Left forelimb (tissue), 1 donor: ENCODE results near the gene TPRG1L.

Experiments
- DNase-seq: peaks from one replicate; pipeline ENCODE4 v3.0.0-alpha.2; 2018; ENCODE audit warnings: low spot score

Gene TPRG1L

DNA sequence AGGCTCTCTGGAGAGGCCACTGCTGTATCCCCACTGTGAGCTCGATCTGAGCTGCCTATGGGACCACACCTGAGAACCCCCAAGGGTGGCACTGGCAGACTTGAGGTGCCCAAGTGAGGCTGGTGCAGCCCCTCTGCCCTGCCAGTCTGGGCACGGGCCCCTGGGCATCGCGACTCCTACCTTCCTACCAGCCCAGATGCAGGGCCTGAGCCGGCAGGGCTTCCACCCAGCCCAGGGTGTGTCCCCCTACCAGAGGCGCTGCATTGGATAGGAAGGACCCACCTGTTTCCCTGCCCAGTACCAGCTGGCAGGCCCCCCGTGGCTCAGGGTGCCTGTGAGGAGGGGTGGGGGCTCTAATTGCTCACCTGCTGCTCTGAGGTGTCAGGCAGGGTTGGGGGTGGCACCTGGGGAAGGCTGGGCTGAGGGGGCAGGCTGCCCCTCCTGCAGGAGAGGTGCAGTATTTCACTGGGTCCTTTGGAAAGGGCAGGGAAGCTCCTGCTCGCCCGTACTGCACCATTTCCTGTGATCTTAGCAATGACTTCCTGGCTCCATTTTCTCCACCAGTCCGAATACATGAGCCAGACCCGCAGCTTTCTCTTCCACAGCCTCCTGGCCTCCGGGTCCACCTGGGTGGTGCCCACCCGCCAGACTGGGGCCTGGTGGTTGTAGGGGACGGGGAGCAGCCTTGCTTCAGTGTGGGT is 39.3 kb downstream of the TPRG1L start:
- DNase-seq: no peak

DNA sequence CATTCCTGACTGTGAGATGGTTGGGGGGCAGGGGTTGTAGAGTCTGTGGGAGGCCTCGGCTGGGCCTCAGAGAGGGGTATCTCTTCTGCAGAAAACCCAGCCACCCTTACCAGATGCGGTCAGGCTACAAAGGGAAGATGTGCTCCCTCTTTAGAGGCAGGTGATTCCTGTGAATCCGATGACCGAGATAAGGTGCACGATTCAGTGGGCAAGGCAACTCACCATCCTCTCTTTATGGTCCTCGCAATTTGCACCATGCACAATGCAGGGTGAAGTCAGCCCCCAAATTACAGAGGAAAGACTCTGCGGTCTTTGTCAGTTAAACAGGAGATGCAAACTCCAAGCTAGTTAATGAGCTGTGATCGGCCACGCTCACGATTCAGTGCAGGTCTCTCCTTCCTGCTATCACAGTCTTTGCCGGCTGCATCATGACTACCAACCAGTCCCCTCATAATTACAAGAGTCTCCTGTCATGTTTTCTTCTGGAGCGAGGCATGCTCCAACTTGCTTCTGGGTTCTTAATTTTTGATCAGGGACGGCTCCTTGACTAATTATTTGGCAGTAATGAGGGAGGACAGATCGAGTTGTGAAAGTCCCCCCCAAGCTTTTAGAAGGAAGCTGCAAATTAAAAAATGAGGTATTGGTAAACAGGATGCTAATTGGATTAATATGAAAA is 40.0 kb downstream of the TPRG1L start:
- no peak for DNase-seq

GRCh38 chr1:3668148-3668547 is 43.3 kb downstream of the TPRG1L start:
- DNase-seq: no peak

- DNase-seq: no peak
Observed at GRCh38 chr1:3668585-3669300, 43.9 kb downstream of the TPRG1L start.

DNA sequence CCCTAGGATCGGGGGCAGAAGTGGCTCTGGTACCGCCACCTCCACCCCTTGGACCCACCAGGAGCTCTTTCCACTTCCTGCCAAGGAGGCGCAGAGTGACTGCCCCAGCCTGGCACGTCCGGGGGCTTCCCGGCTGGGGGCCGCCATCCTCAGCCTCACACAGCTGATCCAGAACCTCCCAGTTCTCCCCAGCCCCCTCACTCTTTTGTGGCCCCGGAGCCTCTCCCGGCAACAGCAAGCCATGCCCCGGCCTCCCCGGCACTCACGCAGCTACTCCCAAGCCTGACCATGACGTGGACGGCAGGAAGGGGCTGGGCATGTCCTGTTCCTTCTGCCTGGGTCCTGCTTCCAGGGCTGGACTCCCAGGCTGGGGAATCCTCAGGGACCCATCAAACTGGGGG is 44.6 kb downstream of the TPRG1L start:
- DNase-seq: no peak

DNA sequence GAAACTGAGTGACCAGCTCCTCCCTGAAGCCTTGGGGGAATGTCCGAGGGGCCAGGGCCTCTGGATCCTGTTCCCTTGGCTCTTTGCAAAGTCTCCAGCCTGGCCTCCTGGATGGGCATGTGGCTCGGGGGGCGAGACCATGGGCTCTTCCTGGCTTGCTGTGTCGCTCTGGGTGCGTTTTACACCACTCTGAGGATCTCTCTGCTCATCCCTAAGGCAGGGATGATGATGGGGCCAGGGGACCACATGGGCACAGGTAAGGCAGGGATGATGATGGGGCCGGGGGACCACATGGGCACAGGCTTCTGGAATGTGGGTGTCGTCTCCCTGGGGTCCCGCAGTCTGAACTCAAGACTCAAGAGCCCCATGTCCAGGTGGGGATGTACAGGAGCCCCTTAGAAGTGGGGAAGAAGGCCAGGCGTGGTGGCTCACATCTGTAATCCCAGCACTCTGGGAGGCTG is 45.2 kb downstream of the TPRG1L start:
- no peak for DNase-seq

DNA sequence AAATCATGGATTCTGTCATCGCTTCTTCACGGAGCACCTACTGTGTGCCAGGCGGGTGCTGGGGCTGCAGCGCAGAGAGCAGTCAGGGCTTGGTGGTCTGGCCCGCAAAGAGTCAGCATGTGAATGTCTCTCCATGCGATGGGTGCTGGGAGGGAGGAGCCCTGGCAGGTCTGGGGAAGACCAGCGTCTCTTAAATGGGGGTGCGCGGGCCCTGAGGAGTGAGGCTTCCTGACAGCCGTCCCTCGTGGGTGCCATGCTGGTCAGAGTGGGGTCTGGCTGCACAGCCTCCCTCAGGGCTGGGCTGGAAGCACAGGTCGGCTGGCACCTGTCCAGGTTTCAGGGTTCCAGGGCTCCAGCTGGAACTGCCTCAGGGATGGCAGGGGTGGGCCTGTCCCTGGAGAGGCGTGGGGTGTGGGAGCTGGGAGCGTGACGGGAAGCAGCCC is 46.0 kb downstream of the TPRG1L start:
- DNase-seq: no peak

- DNase-seq: no peak
Observed at GRCh38 chr1:3671371-3672180, 46.8 kb downstream of the TPRG1L start.

DNA sequence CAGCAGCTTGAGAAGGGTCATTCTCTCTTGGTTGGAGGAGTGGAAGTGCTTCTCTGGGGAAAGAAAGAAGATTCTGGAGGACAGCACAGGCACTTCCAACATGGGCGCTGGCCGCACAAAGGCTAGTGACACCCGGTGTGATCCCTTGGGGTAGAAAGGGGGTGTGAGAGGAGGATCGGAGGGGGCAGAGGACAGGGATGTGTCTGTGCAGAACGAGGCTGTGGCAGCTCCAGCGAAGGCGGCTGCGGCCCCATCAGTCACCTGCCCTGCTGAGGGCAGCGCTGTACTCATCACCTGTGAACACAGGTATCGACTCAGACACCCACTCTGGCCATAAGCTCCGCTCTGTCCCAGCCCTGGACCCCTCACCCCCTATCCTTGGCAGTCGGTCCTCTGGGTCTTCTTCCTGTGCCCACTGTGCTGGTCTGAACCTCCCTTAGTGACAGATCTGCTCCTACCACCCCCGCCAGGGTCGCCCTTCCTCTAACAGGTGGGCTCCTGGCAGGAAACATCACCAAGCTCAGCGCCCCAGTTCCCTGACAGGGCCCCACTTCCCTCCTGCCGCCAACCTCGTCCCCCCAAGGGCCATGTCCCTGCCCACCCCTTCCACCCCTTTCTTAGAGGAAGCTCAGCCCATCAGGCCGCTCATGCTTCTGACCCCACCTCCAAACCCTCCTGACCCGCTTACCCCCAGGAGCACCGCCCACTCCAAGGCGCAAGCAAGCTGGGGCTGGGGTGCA is 47.6 kb downstream of the TPRG1L start:
- no peak for DNase-seq

DNA sequence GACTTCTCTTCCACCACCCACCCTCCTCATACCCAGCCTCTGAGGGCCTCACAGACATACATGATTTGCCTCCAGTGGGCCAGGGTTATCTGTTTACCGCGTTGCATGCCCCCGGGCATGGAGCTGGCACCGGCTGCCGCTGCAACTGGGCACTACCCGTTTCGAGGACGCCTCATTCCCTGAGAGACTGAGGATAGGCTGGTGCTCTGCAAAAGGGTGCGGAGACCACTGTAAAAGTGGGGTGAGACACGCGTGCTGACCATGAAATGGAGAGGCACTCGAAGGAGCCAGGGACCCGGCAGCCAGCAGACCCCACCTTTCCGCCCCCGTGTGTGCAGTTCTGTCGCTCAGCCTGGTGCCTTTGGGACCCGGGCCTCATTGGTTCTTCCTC is 48.2 kb downstream of the TPRG1L start:
- DNase-seq: no peak

DNA sequence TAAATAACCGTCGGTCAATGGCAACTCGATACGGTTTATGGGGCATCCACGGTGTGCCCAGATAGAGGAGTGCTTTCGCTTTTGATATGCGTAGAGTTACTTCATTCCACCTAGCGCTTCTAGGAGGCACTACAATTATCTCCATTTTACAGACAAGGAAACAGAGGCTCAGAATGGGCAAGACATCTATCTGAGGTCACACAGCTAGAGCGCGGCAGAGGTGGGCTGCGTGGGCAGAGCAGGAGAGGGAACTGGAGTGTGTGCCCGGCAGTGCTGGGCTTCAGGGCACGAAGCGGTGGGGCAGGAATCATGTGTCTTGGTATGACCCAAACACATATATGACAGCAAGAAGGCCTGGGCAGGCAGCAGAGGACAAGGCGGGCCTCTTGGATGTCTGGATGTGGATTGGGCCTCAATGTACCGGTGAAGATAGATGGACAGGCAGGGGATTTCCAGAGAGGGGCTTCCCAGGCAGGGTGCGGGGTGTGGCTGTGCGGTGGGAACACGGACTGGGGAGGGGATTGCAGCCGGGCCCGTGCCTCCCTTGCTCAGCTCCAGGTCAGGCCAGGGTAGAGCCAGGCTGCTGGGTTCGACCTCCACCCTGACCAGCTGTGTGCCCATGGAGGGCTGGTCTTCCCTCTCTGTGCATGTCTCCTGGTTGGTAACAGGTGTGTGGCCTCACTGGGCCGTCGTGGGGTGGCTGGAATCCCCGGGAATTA is 48.7 kb downstream of the TPRG1L start:
- DNase-seq: no peak

DNA sequence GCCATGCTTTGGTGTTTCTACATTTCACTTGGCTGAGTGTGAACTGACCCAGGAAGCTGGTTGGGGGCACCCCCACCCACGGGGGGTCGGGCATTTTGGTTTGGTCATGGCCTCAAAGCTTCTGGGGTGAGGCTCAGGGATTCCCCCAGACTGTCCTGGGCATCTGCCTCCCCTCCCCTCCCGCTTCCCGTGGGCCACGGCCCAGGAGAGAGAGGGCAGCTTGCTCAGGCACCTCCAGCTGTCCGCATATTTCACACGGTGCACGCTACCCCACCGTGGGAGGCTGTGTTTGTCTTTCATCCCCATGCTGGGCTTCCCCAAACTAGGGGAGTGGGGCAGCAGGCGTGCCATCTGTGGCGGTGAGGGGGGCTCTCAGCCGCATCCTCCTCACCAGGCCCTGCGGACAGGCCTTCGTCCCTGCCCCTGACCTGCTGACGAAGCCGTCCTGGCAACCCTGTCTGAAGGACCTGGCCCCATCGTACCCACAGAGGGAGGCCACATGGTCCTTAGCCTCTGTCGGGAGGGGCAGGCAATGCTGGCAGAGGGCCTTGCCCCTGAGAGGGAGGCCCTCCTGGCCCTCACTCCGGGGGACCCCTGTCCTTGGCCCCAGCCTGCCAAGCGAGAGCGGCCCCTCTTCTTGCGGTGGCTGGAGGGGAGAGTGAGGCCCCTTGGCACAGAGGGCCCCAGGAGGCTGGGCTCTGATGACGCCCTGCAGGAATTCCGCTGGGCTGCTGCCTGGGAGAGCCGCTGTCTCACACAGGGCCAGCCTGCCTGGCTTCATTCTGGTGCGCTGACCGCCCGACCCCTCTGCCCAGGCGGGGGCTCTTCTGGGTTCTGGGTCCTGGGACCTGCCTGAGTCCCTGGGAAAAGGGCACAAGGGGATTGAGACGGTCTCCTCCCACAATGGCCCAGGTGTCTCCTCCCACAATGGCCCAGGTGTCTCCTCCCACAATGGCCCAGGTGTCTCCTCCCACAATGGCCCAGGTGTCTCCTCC is 49.6 kb downstream of the TPRG1L start:
- DNase-seq: no peak

GRCh38 chr1:3675436-3675835 is 50.6 kb downstream of the TPRG1L start:
- DNase-seq: no peak

DNA sequence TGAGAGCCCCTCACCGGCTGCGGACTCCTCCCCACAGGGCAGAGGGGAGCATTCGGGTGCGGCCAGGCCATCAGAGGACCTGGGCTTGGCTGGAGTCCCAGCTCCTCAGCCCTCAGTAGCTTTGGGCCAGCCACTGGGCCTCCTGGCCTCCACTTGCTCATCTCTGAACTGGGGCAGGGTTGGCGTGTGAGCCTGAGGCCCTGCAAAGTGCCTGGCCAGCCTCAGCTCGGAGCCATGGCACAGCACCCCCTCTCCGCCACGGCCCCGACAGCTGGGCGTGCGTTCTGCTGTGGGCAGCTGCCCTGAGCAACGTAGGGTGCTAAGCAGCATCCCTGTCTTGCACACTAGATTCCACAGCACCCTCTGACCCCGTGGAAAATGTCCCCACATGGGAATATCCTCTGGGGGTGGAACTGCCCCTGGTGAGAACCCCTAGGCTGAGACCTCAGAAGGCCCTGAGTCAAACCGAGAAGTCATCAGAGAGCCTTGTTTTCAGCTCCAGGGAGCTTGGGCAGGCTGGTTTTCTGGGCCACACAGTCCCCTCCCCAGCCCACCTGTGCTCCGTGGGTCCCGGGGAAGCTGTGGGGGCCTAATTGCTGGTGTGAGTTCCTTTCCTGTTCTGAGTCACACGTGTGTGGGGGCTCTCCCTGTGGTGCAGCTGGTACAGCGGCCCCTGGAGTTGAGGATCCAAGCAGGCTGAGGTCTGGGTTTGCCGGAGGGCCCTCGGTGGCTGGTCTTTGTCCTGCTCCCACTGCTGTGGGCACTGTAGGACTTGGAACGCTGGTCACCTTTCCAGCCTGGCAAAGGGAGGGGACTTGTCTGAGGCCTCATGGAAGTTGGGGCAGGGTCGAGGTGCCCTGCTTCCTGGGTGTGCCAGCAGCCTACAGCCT is 52.0 kb downstream of the TPRG1L start:
- no peak for DNase-seq

DNA sequence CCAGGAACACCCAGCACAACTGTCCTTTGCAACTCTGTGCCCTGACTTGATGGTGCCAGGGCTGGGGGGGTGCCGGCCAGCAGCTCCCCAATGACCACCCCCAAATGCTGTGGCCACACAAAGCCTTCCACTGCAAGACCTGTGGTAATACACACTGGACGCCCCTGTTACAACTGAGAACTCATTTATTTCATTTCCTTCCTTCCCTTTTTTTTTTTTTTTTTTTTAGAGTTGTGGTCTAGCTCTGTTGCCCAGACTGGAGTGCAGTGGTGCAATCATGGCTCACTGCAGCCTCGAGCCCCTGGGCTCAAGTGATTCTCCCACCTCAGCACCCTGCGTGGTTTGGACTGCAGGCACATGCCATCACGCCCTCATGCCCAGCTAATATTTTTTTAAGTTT is 52.7 kb downstream of the TPRG1L start:
- no peak for DNase-seq

GRCh38 chr1:3678361-3679097 is 53.7 kb downstream of the TPRG1L start:
- DNase-seq: no peak

DNA sequence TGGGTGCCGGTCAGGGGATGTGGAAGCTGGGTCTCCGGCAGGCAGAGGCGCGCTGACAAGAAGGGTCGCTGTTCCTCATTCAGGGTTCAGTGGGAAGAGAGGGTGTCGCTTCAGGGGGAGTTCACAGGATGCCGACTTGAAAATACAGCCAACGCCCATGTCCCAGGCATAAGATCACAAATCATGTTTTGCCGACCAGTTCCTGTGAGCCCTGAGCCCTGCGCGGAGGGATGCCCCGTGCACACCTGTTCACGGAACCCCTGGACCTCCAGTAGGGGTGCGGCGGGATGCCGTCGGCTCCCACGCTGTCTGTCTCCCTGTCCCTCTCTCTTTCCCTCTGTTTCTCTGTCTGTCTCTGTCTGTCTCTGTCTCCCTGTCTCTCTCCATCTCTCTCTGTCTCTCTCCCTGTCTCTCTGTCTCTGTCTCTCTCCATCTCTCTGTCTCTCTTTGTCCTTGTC is 54.3 kb downstream of the TPRG1L start:
- DNase-seq: no peak
